CD4-positive, alpha-beta memory T cell (primary cell): ENCODE data around the gene OR6K3. TPM values are rescaled to one million over a fixed set of nuclear protein-coding genes. Genes with fewer than 3 reads are reported as not detected.

Experiments used
- CTCF ChIA-PET: fragments of 350-600 bp; sonication (Branson Sonifier 250); formaldehyde crosslinking; loops from one replicate; lab custom pipeline; 2021; ENCODE audit warnings: inconsistent platforms; ENCODE audit not compliant: partially characterized antibody; lab: Charles Lee
- POLR2A ChIA-PET: fragments of 350-600 bp; sonication (Branson Sonifier 250); formaldehyde crosslinking; loops from one replicate; lab custom pipeline; 2021; ENCODE audit not compliant: partially characterized antibody; lab: Charles Lee
- DNase-seq, 5 donors: peaks; one replicate each; pipeline versions ENCODE4 v3.0.0 to v3.0.0-alpha.2; 2020 to 2022; ENCODE audit warnings: mixed read lengths in 1 of 5
- H3K27ac ChIP-seq: one replicate; pipeline ENCODE4 v1.7.0; 2013; ENCODE audit warnings: low read depth, low read length
- H3K27me3 ChIP-seq: 2 replicates; pipeline ENCODE4 v1.7.0; 2013; ENCODE audit warnings: mild to moderate bottlenecking, low read length, moderate library complexity; ENCODE audit not compliant: insufficient read depth
- H3K36me3 ChIP-seq: 2 replicates; pipeline ENCODE4 v1.7.0; 2013; ENCODE audit warnings: mild to moderate bottlenecking, low read length, moderate library complexity; ENCODE audit not compliant: insufficient read depth
- H3K4me1 ChIP-seq: 2 replicates; pipeline ENCODE4 v1.7.0; 2013; ENCODE audit warnings: mild to moderate bottlenecking, low read length, moderate library complexity; ENCODE audit not compliant: insufficient read depth
- H3K4me3 ChIP-seq, 2 donors: one replicate each; pipeline ENCODE4 v1.7.0; 2013; ENCODE audit warnings: low read length in 2 of 2, mild to moderate bottlenecking in 1 of 2
- H3K9me3 ChIP-seq, 2 donors: one replicate each; pipeline ENCODE4 v1.7.0; 2013; ENCODE audit warnings: low read length in 2 of 2, control low read depth in 1 of 2; ENCODE audit not compliant: control insufficient read depth in 1 of 2
- H3K27ac Mint-ChIP-seq, 7 donors: one replicate each; pipeline ENCODE4 v1.8.0; 2020 to 2021; ENCODE audit warnings: mixed read lengths in 7 of 7, mild to moderate bottlenecking in 6 of 7, inconsistent platforms in 3 of 7, moderate library complexity in 3 of 7
- H3K27me3 Mint-ChIP-seq, 2 donors: one replicate each; pipeline ENCODE4 v1.8.0; 2020 to 2021; ENCODE audit warnings: mixed read lengths in 2 of 2
- H3K36me3 Mint-ChIP-seq, 2 donors: one replicate each; pipeline ENCODE4 v1.8.0; 2020 to 2021; ENCODE audit warnings: mixed read lengths in 2 of 2, inconsistent platforms in 1 of 2, mild to moderate bottlenecking in 1 of 2
- H3K4me1 Mint-ChIP-seq, 4 donors: one replicate each; pipeline ENCODE4 v1.8.0; 2020 to 2021; ENCODE audit warnings: mixed read lengths in 4 of 4, mild to moderate bottlenecking in 1 of 4
- H3K4me3 Mint-ChIP-seq, 8 donors: one replicate each; pipeline ENCODE4 v1.8.0; 2020 to 2021; ENCODE audit warnings: mixed read lengths in 8 of 8, mild to moderate bottlenecking in 7 of 8, moderate library complexity in 6 of 8, inconsistent platforms in 3 of 8
- H3K9me3 Mint-ChIP-seq, 8 donors: one replicate each; pipeline ENCODE4 v1.8.0; 2020 to 2021; ENCODE audit warnings: mixed read lengths in 8 of 8, mild to moderate bottlenecking in 5 of 8, inconsistent platforms in 3 of 8, moderate library complexity in 1 of 8
- intact Hi-C: fragments of 100-400 bp; cut with micrococcal nuclease; formaldehyde crosslinking; loops from one replicate; pipeline ENCODE4 v1.15.1; 2023
- polyA plus RNA-seq, 2 donors: library from polyadenylated mRNA; unstranded; fragments of 300-500 nt; fragmentation: Illumina TruSeq; gene quantifications; one replicate each; pipeline ENCODE4 v1.2.3, GENCODE V29; 2021
- total RNA-seq, 2 experiments: library from RNA; stranded (reverse); gene quantifications; one replicate each; pipeline ENCODE4 v1.2.3, GENCODE V29; 2021

Gene OR6K3
- total and polyA plus RNA-seq, 4 experiments from 2014 or later = not detected

GRCh38 chr1:158728510-158729225 lies 8.1 kb upstream of the OR6K3 start:
- Mint-ChIP-seq H3K4me3 (no peak overlapping the region), H3K9me3 (no peaks in the 10 kb centered on the region), H3K4me1 (peaks cover 0 to 4% (median under 1%) of the 10 kb centered on the region in 4 donors), H3K36me3 (no peaks in the 10 kb centered on the region), H3K27me3 (peaks cover 8 to 14% of the 10 kb centered on the region in 2 donors), H3K27ac (peak overlapping the region in 1 of 7 donors; percentile 39)
- Histone ChIP-seq H3K27ac (no peak overlapping the region), H3K36me3 (no peaks in the 10 kb centered on the region), H3K27me3 (peaks cover 2% of the 10 kb centered on the region), H3K9me3 (no peaks in the 10 kb centered on the region), H3K4me1 (no peaks in the 10 kb centered on the region), H3K4me3 (no peak overlapping the region)
- DNase-seq = no peak
- POLR2A ChIA-PET = no interaction called here
- CTCF ChIA-PET = no interaction called here
- intact Hi-C loops = no loop called here

GRCh38 chr1:158724442-158724841 lies 3.9 kb upstream of the OR6K3 start:
- H3K36me3 Mint-ChIP-seq = no peaks in the 10 kb centered on the region
- H3K4me3 ChIP-seq = no peak overlapping the region
- no peaks in the 10 kb centered on the region for H3K4me1 ChIP-seq
- H3K9me3 Mint-ChIP-seq = no peaks in the 10 kb centered on the region
- no peaks in the 10 kb centered on the region for H3K4me1 Mint-ChIP-seq
- no peaks in the 10 kb centered on the region for H3K27me3 ChIP-seq
- no peak overlapping the region for H3K4me3 Mint-ChIP-seq
- CTCF ChIA-PET = no interaction called here
- POLR2A ChIA-PET = no interaction called here
- H3K9me3 ChIP-seq = no peaks in the 10 kb centered on the region
- peaks cover 17 to 18% of the 10 kb centered on the region in 2 donors for H3K27me3 Mint-ChIP-seq
- DNase-seq = no peak
- H3K27ac Mint-ChIP-seq = no peak overlapping the region
- intact Hi-C loops = no loop called here
- no peak overlapping the region for H3K27ac ChIP-seq
- H3K36me3 ChIP-seq = no peaks in the 10 kb centered on the region

GRCh38 chr1:158719664-158720063 lies 856 bp downstream of the OR6K3 start:
- no peak for DNase-seq
- Histone ChIP-seq H3K27me3 (no peaks in the 10 kb centered on the region), H3K36me3 (no peaks in the 10 kb centered on the region), H3K4me3 (no peak overlapping the region), H3K4me1 (no peaks in the 10 kb centered on the region), H3K9me3 (no peaks in the 10 kb centered on the region), H3K27ac (no peak overlapping the region)
- no peak overlapping the region for H3K27ac Mint-ChIP-seq
- no peaks in the 10 kb centered on the region for H3K9me3 Mint-ChIP-seq
- POLR2A ChIA-PET = no interaction called here
- CTCF ChIA-PET = no interaction called here
- no peak overlapping the region for H3K4me3 Mint-ChIP-seq
- peaks cover 10 to 22% of the 10 kb centered on the region in 2 donors for H3K27me3 Mint-ChIP-seq
- no peaks in the 10 kb centered on the region for H3K36me3 Mint-ChIP-seq
- intact Hi-C loops = no loop called here
- H3K4me1 Mint-ChIP-seq = no peaks in the 10 kb centered on the region

GRCh38 chr1:158717344-158717743 lies 3.2 kb downstream of the OR6K3 start:
- intact Hi-C loops = no loop called here
- no peak overlapping the region for H3K27ac ChIP-seq
- Mint-ChIP-seq H3K4me3 (no peak overlapping the region), H3K27me3 (peaks cover 8 to 18% of the 10 kb centered on the region in 2 donors), H3K9me3 (no peaks in the 10 kb centered on the region), H3K36me3 (no peaks in the 10 kb centered on the region), H3K27ac (no peak overlapping the region), H3K4me1 (no peaks in the 10 kb centered on the region)
- no peak overlapping the region for H3K4me3 ChIP-seq
- no peak for DNase-seq
- H3K36me3 ChIP-seq = no peaks in the 10 kb centered on the region
- no peaks in the 10 kb centered on the region for H3K9me3 ChIP-seq
- no peaks in the 10 kb centered on the region for H3K4me1 ChIP-seq
- H3K27me3 ChIP-seq = no peaks in the 10 kb centered on the region
- ChIA-PET POLR2A (no interaction called here), CTCF (no interaction called here)

- no peaks in the 10 kb centered on the region for H3K36me3 ChIP-seq
- H3K36me3 Mint-ChIP-seq = no peaks in the 10 kb centered on the region
- H3K27me3 Mint-ChIP-seq = peaks cover 7 to 20% of the 10 kb centered on the region in 2 donors
- H3K27ac Mint-ChIP-seq = no peak overlapping the region
- no peaks in the 10 kb centered on the region for H3K4me1 Mint-ChIP-seq
- no peak overlapping the region for H3K4me3 ChIP-seq
- POLR2A ChIA-PET = no interaction called here
- H3K4me3 Mint-ChIP-seq = no peak overlapping the region
- H3K27ac ChIP-seq = no peak overlapping the region
- intact Hi-C loops = no loop called here
- H3K9me3 ChIP-seq = no peaks in the 10 kb centered on the region
- no peak for DNase-seq
- CTCF ChIA-PET = no interaction called here
- H3K27me3 ChIP-seq = no peaks in the 10 kb centered on the region
- H3K4me1 ChIP-seq = no peaks in the 10 kb centered on the region
- no peaks in the 10 kb centered on the region for H3K9me3 Mint-ChIP-seq
These were observed 4.2 kb downstream of the OR6K3 start for GRCh38 chr1:158716335-158716734.

- Histone ChIP-seq H3K36me3 (no peaks in the 10 kb centered on the region), H3K4me1 (no peaks in the 10 kb centered on the region), H3K9me3 (no peaks in the 10 kb centered on the region), H3K27ac (no peak overlapping the region), H3K4me3 (no peak overlapping the region), H3K27me3 (no peaks in the 10 kb centered on the region)
- ChIA-PET POLR2A (no interaction called here), CTCF (no interaction called here)
- H3K4me3 Mint-ChIP-seq = no peak overlapping the region
- DNase-seq = no peak
- no peaks in the 10 kb centered on the region for H3K36me3 Mint-ChIP-seq
- H3K27ac Mint-ChIP-seq = no peak overlapping the region
- intact Hi-C loops = no loop called here
- no peaks in the 10 kb centered on the region for H3K4me1 Mint-ChIP-seq
- no peaks in the 10 kb centered on the region for H3K9me3 Mint-ChIP-seq
- H3K27me3 Mint-ChIP-seq = peaks cover 11 to 19% of the 10 kb centered on the region in 2 donors
These were observed 5.8 kb downstream of the OR6K3 start for GRCh38 chr1:158714754-158715153.

GRCh38 chr1:158711098-158711497 lies 9.4 kb downstream of the OR6K3 start:
- ChIA-PET CTCF (no interaction called here), POLR2A (no interaction called here)
- Mint-ChIP-seq H3K9me3 (no peaks in the 10 kb centered on the region), H3K27ac (peak overlapping the region in 1 of 7 donors; percentile 37), H3K4me3 (no peak overlapping the region), H3K36me3 (no peaks in the 10 kb centered on the region), H3K27me3 (peaks cover 8 to 14% of the 10 kb centered on the region in 2 donors), H3K4me1 (no peaks in the 10 kb centered on the region)
- intact Hi-C loops = no loop called here
- Histone ChIP-seq H3K4me3 (no peak overlapping the region), H3K9me3 (no peaks in the 10 kb centered on the region), H3K27me3 (no peaks in the 10 kb centered on the region), H3K36me3 (no peaks in the 10 kb centered on the region), H3K27ac (no peak overlapping the region), H3K4me1 (no peaks in the 10 kb centered on the region)
- DNase-seq = no peak
